ENCODE results near the gene AHRR.

GRCh38 chr5:466661-467310, 145.3 kb downstream of the AHRR start:
- TF ChIP-seq CTCF (IDR thresholded peaks at IDR 0.05), result no peak
- TF ChIP-seq POLR2A (IDR thresholded peaks at IDR 0.05), result no peak
